Brain microvascular endothelial cell (primary cell): Measurements from ENCODE around the gene SOWAHA.

ENCODE experiments used
- DNase-seq: peaks from one replicate; pipeline ENCODE4 v3.0.0-alpha.2; 2020
- H3K27ac ChIP-seq: fragments of 250-450 bp; sonication (Bioruptor Pico); 2 replicates; pipeline ENCODE4 v1.5.1; 2020; ENCODE audit warnings: mild to moderate bottlenecking, moderate library complexity
- H3K27me3 ChIP-seq: fragments of 250-450 bp; sonication (Bioruptor Pico); replicated peaks from 2 replicates; pipeline ENCODE4 v1.5.1; 2020; ENCODE audit warnings: mild to moderate bottlenecking
- H3K36me3 ChIP-seq: fragments of 250-450 bp; sonication (Bioruptor Pico); replicated peaks from 2 replicates; pipeline ENCODE4 v1.5.1; 2020; ENCODE audit warnings: mild to moderate bottlenecking
- H3K4me3 ChIP-seq: 2 replicates; pipeline ENCODE4 v1.5.1; 2011; ENCODE audit warnings: low read depth, mild to moderate bottlenecking, control low read depth, low read length, moderate library complexity
- in situ Hi-C: cut with HindIII; loops from 2 replicates; pipeline ENCODE4 v1.10.0; 2017; ENCODE audit warnings: low sequenced_read_pairs, low pct_ligation_motif_present
- TF ChIP-seq, protein P1 (sequence below): IDR thresholded peaks from 2 replicates; pipeline ENCODE4 v1.5.1; 2011; ENCODE audit warnings: low read depth, mild to moderate bottlenecking, moderate library complexity, low read length, control low read depth, inconsistent platforms; ENCODE audit errors: missing control alignments

SOWAHA gene

DNA sequence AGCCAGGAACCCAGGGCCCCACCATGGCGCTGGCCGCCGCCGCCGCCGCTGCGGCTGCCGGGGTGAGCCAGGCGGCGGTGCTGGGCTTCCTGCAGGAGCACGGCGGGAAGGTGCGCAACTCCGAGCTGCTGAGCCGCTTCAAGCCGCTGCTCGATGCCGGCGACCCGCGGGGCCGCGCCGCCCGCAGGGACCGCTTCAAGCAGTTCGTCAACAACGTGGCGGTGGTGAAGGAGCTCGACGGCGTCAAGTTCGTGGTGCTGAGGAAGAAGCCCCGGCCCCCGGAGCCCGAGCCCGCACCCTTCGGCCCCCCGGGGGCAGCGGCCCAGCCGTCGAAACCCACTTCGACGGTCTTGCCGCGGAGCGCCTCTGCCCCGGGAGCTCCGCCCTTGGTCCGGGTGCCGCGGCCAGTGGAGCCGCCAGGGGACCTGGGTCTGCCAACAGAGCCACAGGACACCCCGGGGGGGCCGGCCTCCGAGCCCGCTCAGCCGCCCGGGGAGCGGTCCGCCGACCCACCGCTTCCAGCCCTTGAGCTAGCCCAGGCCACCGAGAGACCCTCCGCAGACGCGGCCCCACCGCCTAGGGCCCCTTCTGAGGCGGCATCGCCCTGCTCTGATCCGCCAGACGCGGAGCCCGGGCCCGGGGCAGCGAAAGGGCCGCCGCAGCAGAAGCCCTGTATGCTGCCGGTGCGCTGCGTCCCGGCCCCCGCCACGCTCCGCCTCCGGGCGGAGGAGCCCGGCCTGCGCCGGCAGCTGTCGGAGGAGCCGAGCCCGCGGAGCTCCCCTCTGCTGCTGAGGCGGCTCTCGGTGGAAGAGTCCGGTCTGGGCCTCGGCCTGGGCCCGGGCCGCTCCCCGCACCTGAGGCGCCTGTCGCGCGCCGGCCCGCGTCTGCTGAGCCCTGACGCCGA is 749 bp downstream of the SOWAHA start:
- H3K4me3 ChIP-seq = peak overlapping the region; percentile 27
- no peak overlapping the region for H3K27ac ChIP-seq
- in situ Hi-C loops = no loop called here
- no peaks in the 10 kb centered on the region for H3K36me3 ChIP-seq
- TF ChIP-seq, protein P1, sequence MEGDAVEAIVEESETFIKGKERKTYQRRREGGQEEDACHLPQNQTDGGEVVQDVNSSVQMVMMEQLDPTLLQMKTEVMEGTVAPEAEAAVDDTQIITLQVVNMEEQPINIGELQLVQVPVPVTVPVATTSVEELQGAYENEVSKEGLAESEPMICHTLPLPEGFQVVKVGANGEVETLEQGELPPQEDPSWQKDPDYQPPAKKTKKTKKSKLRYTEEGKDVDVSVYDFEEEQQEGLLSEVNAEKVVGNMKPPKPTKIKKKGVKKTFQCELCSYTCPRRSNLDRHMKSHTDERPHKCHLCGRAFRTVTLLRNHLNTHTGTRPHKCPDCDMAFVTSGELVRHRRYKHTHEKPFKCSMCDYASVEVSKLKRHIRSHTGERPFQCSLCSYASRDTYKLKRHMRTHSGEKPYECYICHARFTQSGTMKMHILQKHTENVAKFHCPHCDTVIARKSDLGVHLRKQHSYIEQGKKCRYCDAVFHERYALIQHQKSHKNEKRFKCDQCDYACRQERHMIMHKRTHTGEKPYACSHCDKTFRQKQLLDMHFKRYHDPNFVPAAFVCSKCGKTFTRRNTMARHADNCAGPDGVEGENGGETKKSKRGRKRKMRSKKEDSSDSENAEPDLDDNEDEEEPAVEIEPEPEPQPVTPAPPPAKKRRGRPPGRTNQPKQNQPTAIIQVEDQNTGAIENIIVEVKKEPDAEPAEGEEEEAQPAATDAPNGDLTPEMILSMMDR = no peak
- no peak for DNase-seq
- peaks cover 19% of the 10 kb centered on the region for H3K27me3 ChIP-seq

GRCh38 chr5:132814503-132815294 is 1.6 kb downstream of the SOWAHA start:
- Histone ChIP-seq H3K4me3 (no peak overlapping the region), H3K27me3 (peaks cover 19% of the 10 kb centered on the region), H3K36me3 (no peaks in the 10 kb centered on the region), H3K27ac (no peak overlapping the region)
- no peak for DNase-seq
- TF ChIP-seq, protein P1 = no peak
- in situ Hi-C loops = no loop called here

DNA sequence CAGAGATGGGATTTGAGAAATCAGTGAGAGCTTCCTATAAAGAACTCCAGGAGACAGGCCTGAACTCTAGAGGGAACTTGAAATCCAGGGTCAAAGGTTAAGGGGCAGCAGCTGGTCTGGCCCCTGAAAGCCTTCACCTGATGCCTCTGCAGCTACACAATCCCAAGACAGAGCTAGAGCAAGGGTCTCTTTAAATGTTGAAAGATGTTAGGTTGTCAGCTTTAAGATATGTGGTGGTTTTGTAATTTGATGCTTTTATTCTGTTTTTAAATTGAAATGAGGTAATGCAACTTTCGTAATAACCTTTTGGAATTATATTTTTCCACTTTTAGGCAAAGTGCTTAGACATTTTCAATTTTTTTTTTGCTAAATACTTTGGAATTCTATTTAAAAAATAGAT is 2.4 kb downstream of the SOWAHA start:
- no peak overlapping the region for H3K4me3 ChIP-seq

GRCh38 chr5:132816083-132816482 is 3.0 kb downstream of the SOWAHA start:
- TF ChIP-seq, protein P1 = no peak
- Histone ChIP-seq H3K27me3 (peaks cover 19% of the 10 kb centered on the region), H3K36me3 (no peaks in the 10 kb centered on the region), H3K4me3 (no peak overlapping the region), H3K27ac (no peak overlapping the region)
- in situ Hi-C loops = no loop called here
- no peak for DNase-seq

More for the DNA sequence above, 2.4 kb downstream of the SOWAHA start:
- in situ Hi-C loops = no loop called here
- TF ChIP-seq, protein P1 = no peak
- no peaks in the 10 kb centered on the region for H3K36me3 ChIP-seq
- H3K27ac ChIP-seq = no peak overlapping the region
- no peak for DNase-seq
- peaks cover 19% of the 10 kb centered on the region for H3K27me3 ChIP-seq

DNA sequence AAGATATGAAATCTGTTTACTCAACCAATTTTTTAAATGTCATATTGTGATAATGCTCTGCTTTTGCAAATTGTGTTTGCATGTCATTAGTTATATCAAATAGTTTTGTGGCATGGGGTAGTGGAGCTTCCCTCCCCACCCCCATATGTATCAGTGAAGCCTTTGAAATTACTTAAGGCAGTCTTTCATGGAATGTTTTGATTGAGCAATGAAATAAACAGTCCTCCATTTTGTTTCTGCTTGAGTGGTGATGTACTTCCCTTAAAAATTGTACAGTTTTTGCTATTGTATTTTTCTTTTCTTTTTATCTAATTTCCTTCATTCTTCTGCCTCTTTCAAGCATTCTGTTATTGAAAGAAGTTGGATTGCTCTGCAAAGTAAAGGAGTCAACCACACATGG is 3.5 kb downstream of the SOWAHA start:
- in situ Hi-C loops = no loop called here
- Histone ChIP-seq H3K4me3 (no peak overlapping the region), H3K27ac (no peak overlapping the region), H3K27me3 (peaks cover 19% of the 10 kb centered on the region), H3K36me3 (no peaks in the 10 kb centered on the region)
- TF ChIP-seq, protein P1 = no peak
- DNase-seq = no peak
